ENCODE measurements around the gene PIK3R1. TPM values are rescaled to one million over a fixed set of nuclear protein-coding genes. Genes with fewer than 3 reads are reported as not detected.

Gene PIK3R1
- total and polyA plus RNA-seq, 2 experiments from 2014 or later: 5.9 to 9.8 TPM

DNA sequence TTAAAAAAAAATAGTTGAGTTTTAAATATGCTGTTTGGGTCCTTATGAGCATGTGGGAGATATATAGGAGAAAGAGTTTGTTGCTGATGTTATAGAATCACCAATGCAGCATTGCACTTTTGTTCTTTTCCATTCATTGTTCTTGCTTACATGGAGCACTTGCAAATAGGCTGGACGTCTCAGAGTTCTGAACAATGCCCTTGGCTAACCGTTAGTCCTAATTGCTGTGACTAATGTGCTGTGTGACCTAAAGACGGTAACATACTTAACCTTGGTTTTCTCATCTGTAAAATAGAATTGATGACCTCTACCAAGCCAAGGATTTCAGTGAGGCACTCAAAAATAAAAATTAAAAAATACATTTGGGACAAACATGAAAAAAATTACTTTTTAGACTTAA lies 29.8 kb downstream of the PIK3R1 start:
- DNase-seq (ENCODE audit: low spot score): no peak

More for the DNA sequence above, 29.8 kb downstream of the PIK3R1 start:
- Histone ChIP-seq H3K36me3 (ENCODE audit: insufficient read depth) (no peaks in the 10 kb centered on the region), H3K4me2 (no peak overlapping the region), H3K4me1 (ENCODE audit: insufficient read depth) (peaks cover 15% of the 10 kb centered on the region), H4K20me1 (replicated peaks; ENCODE audit: insufficient read depth) (no peaks in the 10 kb centered on the region), H3K27ac (ENCODE audit: low read depth) (no peak overlapping the region), H3K27me3 (ENCODE audit: insufficient read depth) (no peaks in the 10 kb centered on the region), H3F3A (replicated peaks; ENCODE audit: low read depth) (no peaks in the 10 kb centered on the region), H2AFZ (no peak overlapping the region), H3K9me2 (ENCODE audit: insufficient read depth) (no peaks in the 10 kb centered on the region), H3K79me2 (replicated peaks; ENCODE audit: insufficient read depth) (no peaks in the 10 kb centered on the region; the same call in 1 of the 2 replicates), H3K4me3 (no peak overlapping the region)
- H3K27me3 Mint-ChIP-seq (ENCODE audit: insufficient read depth, low read depth, poor library complexity): peaks cover 2% of the 10 kb centered on the region
- no peaks in the 10 kb centered on the region for H3K36me3 Mint-ChIP-seq (ENCODE audit: low read depth)
- no peak overlapping the region for H3K27ac Mint-ChIP-seq
- H3K4me1 Mint-ChIP-seq: peaks cover 19% of the 10 kb centered on the region
- no peaks in the 10 kb centered on the region for H3K9me3 Mint-ChIP-seq
- H3K4me3 Mint-ChIP-seq: no peak overlapping the region
- no peak for ATAC-seq
- no peak for TF ChIP-seq ZNF462 (CRISPR knock-in tag; IDR thresholded peaks at IDR 0.05)
- no peak for TF ChIP-seq ZNF114 (CRISPR knock-in tag; IDR thresholded peaks at IDR 0.05)
- no peak for TF ChIP-seq POLR2AphosphoS5 (IDR thresholded peaks at IDR 0.05; ENCODE audit: low read depth)
- TF ChIP-seq ZNF331 (CRISPR knock-in tag; IDR thresholded peaks at IDR 0.05; ENCODE audit: low read depth): no peak
- no peak for TF ChIP-seq STAT1 (IDR thresholded peaks at IDR 0.05; ENCODE audit: unreplicated experiment)
